Stimulated activated CD4-positive, alpha-beta T cell treated with anti-CD3 and anti-CD28 coated beads, Interleukin-4, amount 100 ng/mL, for 1 hour (primary cell): Measurements from ENCODE around the gene FDX2.
"Not testable (repeated sequence)": the region's sequence is repeated elsewhere in the genome, so short reads cannot be mapped to it uniquely, and the experiment has no call there.

Source experiments
- DNase-seq: peaks from one replicate; pipeline ENCODE4 v3.0.0-alpha.2; 2020

Gene FDX2

DNA sequence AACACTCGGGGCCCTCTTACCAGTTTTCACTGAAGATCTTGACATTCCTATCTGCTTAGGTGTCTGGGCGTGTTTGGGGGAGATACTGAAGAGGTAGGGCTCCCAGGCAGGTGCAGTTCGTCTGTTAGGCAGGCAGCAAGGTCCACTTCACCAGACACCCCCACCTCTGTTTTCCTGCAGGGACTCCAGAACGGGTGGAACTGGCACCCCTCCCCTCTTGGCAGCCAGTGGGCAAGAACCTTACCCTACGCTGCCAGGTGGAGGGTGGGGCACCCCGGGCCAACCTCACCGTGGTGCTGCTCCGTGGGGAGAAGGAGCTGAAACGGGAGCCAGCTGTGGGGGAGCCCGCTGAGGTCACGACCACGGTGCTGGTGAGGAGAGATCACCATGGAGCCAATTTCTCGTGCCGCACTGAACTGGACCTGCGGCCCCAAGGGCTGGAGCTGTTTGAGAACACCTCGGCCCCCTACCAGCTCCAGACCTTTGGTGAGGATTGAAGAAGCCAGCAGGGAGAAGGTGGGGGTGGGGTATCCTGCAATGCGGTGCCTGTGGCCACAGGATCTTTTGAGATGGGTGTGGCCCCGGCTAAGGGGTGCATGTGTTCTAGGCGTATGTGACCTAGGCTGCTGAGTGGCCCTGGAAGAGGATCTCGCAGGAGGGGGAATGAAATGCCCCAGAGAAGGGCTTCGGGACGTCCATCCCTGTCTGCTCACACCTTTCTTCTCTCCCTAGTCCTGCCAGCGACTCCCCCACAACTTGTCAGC is 32.3 kb downstream of the FDX2 start:
- no peak for DNase-seq

DNA sequence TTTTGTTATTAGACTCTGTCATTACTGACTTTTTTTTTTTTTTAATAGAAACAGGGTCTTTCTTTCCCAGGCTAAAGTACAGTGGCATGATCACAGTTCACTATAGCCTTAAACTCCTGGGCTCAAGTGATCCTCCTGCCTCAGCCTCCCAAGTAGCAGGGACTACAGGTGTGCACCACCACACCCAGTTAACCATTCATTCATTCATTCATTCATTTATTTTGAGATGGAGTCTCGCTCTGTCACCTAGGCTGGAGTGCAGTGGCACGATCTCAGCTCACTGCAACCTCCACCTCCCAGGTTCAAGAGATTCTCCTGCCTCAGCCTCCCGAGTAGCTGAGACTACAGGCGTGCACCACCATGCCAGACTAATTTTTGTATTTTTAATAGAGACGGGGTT is 33.8 kb downstream of the FDX2 start:
- DNase-seq = not testable (repeated sequence)

DNA sequence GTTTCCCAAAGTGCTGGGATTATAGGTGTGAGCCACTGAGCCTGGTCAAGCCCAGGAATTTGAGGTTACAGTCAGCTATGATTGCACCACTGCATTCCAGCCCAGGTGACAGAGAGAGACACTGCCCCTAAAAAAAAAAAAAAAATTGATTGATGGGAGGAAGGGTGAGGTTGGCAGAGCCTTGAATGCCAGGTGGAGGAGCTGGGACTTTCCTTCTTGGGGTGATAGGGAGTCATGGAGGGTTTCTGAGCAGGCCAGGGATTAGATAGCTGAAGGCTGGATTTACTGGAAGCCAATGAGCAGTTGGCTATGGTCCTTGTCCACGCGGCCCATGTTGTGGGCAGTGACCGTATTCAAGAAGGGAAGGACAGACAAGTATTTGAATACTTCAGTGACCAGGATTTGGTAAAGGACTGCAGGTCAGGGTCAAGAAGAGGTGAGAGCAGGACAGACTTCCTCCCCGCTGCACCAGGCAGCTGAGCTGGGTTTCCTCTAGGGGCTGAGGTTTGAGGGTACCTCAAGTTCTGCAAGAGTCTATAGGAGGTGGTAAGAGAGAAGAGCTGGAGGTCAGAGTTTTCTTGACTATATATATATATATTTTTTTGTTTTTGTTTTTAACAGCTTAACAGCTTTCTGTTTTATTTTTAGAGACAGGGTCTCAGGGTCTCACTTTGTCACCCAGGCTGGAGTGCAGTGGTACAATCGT is 35.9 kb downstream of the FDX2 start:
- no peak for DNase-seq

DNA sequence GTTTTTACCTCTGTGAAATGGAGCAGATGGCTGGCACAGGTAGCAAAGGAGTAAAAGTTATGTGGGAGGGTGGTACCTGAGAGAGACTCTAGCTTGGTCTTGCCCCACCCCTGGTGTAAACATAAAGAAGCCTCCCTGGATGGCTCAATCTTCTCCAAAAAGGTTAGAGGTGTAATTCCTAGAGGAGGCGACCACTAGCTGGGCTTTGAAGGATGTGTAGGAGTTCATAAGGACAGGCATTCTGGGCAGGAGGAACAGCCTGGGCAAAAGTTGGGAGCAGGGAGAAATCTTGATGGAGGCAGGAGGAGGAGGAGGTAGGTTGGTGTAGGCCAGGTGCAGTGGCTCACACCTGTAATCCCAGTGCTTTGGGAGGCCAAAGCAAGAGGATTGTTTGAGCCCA is 36.9 kb downstream of the FDX2 start:
- DNase-seq = no peak

DNA sequence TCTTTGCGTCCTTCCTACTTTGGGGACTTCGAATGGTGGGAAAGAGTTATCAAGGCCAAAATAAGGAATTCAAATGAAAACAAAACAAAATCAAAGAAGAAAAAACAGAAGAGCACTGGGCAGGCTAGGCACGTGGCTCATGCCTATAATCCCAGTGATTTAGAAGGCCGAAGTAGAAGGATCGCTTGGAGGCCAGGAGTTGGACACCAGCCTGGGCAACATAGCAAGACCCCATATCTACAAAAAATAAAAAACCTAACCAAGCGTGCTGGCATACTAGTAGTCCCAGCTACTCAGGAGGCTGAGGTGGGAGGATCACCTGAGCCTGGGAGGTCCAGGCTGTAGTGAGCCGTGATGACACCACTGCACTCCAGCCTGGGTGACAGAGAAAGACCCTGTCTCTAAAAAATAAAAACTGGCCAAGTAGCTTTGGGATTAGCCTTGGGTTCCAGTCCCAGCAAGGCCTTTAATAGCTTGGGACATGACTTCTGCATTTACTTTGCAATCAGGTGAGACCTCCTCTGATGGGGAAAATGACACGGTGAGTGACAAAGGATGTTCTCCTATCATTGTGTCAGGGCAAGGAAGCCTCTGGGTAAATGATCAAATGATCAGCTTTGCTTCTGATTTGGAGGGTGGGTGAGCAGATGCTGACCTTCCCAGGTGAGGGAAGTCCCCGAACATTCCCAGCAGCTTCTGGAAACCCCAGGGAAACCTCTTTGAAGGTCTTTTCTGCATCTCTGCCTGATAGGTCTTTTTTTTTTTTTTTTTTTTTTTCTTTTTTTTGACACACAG is 37.8 kb downstream of the FDX2 start:
- no peak for DNase-seq

DNA sequence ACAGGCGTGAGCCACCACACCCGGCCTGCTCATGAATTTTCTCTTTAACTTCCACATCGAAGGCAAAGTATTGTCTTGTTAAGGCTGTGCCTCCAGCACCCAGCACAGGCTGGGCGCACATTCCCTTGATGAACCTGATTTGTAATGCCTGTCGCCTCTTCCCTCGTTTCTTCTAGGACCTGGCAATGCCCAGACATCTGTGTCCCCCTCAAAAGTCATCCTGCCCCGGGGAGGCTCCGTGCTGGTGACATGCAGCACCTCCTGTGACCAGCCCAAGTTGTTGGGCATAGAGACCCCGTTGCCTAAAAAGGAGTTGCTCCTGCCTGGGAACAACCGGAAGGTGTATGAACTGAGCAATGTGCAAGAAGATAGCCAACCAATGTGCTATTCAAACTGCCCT is 41.2 kb downstream of the FDX2 start:
- DNase-seq = no peak

DNA sequence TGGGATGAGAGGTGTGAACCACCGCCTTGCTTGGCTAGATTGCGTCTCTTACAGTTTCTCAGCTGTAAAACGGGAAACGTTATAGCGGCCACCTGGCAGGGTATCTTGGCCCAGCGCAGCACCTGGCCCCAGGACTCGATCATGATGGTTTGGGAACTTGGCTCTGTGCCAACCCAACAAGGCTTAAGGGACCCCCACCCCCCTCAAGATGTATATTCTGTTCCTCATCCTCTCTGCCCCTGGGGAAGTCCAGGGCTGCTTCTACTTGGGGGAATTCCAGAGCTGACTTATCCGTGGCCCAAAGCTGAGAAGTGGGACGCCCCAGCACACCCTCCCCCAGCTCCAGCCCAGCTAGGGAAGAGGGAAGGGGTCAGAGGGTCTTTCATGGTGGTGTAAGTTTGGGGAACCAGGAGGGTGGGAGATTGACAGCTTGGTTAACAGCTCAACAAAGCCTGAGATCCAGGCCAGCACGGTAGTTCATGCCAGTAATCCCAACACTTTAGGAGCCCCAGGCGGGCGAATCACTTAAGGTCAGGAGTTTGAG is 44.2 kb downstream of the FDX2 start:
- no peak for DNase-seq

DNA sequence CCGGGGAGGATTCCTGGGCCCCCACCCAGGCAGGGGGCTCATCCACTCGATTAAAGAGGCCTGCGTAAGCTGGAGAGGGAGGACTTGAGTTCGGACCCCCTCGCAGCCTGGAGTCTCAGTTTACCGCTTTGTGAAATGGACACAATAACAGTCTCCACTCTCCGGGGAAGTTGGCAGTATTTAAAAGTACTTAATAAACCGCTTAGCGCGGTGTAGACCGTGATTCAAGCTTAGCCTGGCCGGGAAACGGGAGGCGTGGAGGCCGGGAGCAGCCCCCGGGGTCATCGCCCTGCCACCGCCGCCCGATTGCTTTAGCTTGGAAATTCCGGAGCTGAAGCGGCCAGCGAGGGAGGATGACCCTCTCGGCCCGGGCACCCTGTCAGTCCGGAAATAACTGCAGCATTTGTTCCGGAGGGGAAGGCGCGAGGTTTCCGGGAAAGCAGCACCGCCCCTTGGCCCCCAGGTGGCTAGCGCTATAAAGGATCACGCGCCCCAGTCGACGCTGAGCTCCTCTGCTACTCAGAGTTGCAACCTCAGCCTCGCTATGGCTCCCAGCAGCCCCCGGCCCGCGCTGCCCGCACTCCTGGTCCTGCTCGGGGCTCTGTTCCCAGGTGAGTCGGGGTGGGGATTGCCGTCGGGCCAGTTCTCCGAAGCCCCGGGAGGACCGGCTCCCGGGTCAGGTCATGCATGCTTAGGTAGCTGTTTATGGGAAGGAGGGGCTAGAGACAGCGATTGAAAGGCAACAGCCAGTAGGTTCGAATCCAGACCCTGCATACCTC is 45.0 kb downstream of the FDX2 start, which contains the start of gene ICAM1:
Gene ICAM1, plus strand, starts transcription at position 505 of the 779 bp plus-strand sequence. Its CDS starts 40 bp downstream, at position 545.
- DNase-seq = peak; percentile 72

DNA sequence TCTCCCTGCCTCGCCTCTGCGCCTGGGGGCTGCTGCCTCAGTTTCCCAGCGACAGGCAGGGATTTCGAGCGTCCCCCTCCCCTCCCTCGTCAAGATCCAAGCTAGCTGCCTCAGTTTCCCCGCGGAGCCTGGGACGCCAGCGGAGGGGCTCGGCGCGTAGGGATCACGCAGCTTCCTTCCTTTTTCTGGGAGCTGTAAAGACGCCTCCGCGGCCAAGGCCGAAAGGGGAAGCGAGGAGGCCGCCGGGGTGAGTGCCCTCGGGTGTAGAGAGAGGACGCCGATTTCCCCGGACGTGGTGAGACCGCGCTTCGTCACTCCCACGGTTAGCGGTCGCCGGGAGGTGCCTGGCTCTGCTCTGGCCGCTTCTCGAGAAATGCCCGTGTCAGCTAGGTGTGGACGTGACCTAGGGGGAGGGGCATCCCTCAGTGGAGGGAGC is 45.6 kb downstream of the FDX2 start:
- peak; percentile 59 for DNase-seq

DNA sequence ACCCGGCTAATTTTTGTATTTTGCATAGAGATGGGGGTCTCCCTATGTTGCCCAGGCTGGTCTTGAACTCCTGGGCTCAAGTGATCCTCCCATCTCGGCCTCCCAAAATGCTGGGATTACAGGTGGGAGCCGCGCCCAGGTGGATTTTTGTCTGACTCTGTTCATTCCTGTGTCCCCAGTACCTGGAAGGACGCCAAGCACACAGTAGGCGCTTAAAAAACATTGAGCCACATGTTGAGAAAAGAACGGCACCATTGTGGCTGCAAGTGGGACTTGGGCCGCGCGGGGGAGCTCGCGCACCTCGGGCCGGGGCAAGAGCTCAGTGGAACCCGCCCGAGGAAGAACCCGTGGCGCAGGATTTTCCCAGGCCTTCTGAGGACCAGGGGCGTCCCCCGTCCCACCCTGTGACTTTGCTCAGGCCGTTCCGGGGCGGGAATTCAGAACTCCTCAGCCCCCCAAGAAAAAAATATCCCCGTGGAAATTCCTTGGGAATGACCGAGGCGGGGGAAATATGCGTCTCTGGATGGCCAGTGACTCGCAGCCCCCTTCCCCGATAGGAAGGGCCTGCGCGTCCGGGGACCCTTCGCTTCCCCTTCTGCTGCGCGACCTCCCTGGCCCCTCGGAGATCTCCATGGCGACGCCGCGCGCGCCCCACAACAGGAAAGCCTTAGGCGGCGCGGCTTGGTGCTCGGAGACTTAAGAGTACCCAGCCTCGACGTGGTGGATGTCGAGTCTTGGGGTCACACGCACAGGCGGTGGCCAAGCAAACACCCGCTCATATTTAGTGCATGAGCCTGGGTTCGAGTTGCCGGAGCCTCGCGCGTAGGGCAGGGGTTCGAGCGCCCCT is 46.3 kb downstream of the FDX2 start:
- peak; percentile 88 for DNase-seq

DNA sequence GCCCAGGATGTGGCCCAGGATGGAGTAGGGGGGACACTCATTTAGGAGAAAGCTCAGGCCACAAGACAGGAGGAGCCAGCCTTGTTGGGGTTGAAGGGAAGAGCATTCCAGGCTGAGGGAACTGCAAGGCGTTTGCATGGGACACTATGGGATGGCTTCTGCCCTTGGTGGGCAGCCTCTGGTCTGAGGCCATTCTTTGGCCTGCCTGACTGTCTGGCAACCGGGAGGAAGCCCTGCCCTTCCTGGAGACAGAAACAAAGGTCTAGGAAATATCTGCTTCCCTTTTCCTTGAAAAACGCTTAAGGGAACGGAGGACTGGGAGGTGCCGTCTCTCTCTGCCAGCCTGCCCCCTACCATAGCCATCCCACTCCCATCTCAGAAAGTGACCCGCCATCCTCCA is 47.7 kb downstream of the FDX2 start:
- no peak for DNase-seq

DNA sequence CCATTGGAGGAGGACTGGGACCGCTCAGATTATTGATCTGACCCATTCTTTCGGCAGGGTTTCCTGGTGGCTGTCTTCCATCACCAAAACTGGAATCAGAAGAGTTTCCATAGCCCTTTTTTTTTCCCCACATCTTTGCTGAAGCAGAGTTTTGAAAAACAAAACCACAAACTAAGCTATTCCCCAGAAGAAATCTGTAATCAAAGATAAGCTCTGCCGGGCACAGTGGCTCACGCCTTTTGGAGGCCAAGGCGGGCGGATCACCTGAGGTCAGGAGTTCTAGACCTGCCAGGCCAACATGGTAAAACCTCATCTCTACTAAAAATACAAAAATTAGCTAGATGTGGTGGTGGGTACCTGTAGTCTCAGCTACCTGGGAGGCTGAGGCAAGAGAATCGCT is 49.1 kb downstream of the FDX2 start:
- no peak for DNase-seq

DNA sequence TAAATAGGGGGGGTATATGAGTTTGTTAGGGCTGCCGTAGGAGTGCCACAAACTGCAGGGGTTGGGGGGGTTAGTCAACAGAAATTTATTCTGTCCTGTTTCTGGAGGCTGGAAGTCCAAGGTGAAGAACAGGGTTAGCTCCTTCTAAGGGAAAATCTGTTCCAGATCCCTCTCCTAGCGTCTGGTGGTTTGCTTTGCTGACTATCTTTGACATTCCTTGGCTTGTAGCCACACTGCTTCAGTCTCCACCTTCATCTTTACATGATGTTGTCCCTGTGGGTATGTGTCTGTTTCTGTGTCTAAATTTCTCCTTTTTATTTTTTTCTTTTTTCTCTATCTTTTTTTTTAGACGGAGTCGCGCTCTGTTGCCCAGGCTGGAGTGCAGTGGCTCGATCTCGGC is 53.0 kb downstream of the FDX2 start:
- DNase-seq = no peak

DNA sequence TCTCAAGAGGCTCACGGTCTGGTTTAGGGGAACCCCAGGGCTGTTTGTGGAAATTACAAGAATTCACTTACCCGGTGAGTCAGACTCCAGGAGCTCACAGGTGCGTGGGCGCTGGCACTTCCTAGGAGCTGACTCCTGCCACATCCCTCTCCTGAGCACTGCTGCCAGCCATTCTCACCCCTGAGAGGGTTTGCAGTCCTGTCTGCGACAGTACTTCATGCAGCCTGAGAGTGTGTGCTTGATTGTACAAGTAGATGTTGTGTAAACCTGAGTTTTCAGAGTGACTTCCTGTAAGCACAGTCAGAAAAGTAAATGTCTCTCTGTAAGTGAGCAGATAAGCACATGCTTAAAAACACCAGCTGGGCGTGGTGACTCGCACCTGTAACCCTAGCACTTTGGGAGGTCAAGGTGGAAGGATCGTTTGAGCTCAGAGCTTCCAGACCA is 55.7 kb downstream of the FDX2 start:
- DNase-seq = peak; percentile 66
